MV-4-11 (cell line): ENCODE measurements around the gene ATP2A1.
"Not testable (repeated sequence)": the region's sequence is repeated elsewhere in the genome, so short reads cannot be mapped to it uniquely, and the experiment has no call there.

ENCODE experiments used
- DNase-seq: peaks from one replicate; lab custom pipeline; 2025; lab: John Stamatoyannopoulos, UW

The ATP2A1 gene

DNA sequence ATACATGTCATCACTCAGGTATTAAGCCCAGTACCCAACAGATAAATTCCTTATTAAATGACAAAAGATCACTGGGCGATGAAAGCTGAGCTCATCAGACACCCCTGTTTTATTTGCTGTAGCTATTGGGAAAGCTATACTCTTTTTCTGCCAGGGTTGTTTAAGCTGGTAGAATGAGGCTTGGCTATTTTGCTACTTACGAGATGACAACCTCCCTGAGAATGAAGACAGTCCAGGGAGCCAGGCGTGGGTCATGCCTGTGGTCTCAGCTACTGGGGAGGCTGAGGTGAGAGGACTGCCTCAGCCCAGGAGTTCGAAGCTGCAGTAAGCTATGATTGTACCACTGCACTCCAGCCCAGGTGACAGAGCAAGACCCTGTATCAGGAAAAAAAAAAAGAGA, 19.0 kb upstream of the ATP2A1 start:
- no peak for DNase-seq

GRCh38 chr16:28863929-28864793, 14.1 kb upstream of the ATP2A1 start:
- DNase-seq, result no peak

DNA sequence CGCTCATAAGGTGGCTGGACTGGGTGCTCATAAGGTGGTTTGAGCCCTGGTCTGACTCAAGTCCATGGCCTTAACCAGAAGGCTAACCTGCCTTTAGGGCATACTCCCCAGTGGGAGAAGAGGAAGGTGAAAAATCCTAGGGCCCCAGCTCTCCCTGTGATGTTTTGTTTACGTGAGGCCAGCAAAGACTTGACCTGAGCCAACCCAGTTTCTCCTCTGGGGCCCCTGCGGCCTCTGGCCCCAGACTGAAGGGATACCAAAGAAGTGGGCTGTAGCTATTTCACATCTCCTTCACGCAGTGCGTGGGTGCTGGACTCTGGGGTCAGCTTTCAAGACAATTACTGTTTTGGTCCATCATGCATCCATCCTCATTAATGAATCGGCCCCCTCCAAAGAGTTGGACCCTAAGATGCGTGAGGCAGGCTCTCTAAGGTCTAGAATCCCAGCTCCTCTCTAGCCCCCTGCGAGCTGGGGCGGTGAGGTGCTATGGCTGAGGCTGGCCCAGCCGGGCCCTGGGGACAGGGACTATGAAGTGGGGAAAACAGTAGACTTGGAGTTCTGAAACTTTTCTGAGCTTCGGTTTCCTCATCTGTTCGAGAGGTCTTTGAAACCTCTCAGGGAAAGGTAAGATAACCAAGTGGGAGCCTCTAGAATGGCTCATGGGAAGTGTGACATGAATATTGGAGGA, 13.1 kb upstream of the ATP2A1 start:
- no peak for DNase-seq

DNA sequence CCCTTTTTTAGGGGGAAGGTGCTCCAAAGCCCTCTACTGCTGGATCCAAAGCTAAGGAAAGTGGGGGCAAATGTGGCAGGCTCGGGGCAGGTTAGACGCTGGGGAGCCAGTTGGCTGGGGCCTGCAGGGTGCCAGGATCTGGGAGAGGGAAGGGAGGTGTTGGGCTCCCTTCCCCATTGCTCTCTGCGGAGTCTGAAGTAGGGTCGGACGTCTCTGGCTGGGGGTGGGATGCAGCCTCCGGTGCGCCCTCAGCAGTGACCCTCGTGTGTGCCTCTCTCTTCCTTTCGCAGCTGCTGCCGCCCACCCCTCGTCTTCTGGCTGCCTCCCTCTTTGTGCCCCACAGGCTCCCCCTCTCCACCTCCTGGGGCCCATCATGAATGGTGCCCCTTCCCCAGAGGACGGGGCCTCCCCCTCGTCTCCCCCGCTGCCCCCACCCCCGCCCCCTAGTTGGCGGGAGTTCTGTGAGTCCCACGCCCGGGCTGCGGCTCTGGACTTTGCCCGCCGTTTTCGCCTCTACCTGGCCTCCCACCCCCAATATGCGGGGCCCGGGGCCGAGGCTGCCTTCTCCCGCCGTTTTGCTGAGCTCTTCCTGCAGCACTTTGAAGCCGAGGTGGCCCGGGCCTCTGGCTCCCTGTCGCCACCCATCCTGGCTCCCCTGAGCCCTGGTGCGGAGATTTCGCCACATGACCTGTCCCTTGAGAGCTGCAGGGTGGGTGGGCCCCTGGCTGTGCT, 12.4 kb upstream of the ATP2A1 start:
- DNase-seq, result no peak

GRCh38 chr16:28866454-28866804, 11.9 kb upstream of the ATP2A1 start:
- no peak for DNase-seq

- DNase-seq, result no peak
Measured at GRCh38 chr16:28867241-28867640, 11.0 kb upstream of the ATP2A1 start.

- DNase-seq, result not testable (repeated sequence)
Measured at GRCh38 chr16:28867646-28868045, 10.6 kb upstream of the ATP2A1 start.

GRCh38 chr16:28869201-28869600, 9.1 kb upstream of the ATP2A1 start:
- no peak for DNase-seq

DNA sequence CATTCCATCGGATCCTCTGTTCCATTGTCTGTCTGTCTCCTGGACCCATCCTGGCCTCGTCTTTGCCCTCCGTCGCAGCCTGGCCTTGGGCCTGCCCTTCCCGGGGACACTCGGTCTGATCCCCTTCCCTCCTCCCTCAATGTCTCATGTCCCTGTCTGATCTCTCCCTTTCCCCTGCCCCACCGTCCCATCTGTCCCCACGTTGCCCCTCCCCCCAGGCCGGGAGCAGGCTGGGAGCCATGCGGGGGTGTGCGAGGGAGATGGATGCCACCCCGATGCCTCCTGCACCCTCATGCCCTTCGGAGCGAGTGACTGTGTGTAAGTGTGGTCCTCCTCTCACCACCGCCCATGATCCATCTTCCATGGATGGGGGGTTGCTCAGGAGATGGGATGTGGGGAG, 5.3 kb upstream of the ATP2A1 start:
- no peak for DNase-seq

DNA sequence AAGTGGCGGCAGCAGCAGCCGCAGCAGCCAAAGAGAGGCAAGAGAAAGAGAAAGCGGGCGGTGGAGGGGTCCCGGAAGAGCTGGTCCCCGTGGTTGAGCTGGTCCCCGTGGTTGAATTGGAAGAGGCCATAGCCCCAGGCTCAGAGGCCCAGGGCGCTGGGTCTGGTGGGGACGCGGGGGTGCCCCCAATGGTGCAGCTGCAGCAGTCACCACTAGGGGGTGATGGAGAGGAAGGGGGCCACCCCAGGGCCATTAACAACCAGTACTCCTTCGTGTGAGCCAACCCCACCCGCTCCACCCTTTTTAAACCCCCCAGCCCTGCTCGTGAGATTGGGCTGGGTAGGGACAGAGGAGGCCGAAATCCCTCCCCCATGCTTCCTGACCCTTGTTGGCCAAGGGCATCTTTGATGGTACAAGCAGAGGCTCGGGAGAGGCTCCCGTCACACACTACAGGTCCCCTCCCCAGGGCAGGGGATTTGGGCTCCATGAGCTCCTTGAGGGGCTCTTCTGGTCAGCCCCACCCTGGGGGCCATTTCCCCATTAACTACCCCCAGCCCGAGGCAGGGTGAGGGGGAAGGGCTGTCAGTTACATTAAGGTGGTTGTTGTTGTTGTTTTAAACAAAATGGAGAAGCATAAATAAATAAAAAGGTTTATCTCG, 4.6 kb upstream of the ATP2A1 start:
- DNase-seq, result peak; percentile 18

DNA sequence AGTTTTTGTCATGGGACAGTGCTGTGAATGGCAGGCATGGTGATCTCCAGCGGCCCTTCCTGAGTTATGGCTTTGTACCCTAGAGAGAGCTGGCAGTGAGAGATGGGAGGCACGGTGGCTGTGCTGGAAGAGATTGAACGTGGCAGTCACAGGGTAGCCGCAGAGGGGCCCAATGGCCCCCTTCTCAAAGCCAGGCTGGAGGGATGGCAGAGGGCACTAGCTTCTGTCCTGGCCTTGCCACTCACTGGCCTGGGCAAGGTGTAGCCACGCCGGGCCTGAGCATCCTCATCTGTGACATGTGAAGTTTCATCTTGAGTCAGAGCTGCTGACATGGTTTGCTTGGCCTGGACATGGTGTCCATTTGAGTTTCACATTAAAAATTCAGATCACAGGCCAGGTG, 3.9 kb upstream of the ATP2A1 start:
- no peak for DNase-seq

DNA sequence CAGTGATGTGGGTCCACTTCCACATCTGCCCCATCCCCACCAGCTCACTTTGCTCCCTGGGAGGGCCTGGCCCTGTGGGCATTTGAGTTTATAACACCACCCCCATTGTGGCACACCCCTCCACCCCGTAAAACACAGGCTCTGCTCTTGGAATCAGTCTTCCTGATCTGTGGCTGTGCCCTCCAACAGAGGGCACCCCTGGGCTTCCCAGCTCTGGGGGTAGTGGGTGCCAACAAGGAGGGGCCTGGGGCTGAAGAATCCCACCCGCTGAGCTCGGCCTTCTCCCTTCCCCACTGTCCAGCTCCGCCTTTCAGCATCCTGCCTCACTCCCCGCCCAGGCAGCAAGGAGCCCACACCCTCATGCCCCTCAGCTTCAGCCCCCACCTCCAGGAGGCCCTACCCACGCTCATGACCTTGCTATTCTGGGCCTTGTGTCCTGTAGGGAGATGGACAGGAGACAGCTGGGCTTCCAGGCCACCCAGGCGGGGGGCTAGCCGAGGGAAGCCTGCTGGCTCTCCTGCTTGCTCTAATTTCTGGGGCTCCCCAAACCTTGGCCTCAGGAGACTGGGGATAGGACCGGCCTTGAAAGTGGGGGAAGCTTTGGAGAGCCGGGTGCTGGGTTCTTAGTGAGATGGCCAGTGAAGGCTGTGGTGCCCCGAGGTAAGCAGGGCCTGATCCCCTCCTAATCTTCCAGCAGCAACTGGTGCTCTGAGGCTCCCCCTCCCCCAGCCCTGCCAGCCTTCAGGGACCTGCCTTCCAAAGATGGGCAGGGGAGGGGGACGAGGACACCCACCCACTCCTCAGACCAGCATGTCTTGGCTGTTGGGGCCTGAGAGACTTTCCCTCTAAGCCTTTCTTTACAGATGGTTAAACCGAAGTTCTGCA, 2.9 kb upstream of the ATP2A1 start:
- DNase-seq, result no peak

DNA sequence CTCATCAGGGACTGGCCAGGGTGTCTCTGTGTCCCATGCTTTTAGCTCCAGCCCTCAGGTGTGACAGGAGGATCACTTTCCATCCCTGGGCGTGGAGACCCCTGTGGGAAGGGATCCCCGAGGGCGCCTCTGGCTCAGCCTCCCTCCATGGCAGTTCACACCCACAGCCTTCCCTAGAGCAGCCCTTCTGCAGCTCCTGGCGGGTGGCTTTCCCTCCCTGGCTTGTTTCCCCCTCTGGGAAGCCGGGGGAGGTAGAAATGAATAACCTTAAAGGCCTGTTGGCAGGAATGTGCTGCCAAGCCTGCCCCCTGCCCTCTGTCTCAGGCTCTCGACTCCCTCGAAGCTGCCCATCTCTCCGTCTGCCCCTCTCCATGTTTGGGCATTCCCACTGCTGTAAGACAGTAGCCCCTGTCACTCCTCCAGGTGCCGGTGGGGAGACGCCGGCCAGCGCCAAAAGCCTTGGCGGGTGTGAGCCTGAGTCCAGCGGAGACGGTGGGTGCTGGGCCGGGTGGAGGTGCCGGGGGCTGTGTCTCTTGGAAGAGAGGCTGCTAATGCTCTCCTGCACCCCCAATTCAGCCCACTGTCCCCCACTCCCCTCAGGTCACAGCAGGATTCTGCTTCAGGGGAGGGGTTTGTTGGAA, 2.1 kb upstream of the ATP2A1 start:
- no peak for DNase-seq

- DNase-seq, result peak; percentile 57
Measured at GRCh38 chr16:28876973-28877654, 1.2 kb upstream of the ATP2A1 start.

DNA sequence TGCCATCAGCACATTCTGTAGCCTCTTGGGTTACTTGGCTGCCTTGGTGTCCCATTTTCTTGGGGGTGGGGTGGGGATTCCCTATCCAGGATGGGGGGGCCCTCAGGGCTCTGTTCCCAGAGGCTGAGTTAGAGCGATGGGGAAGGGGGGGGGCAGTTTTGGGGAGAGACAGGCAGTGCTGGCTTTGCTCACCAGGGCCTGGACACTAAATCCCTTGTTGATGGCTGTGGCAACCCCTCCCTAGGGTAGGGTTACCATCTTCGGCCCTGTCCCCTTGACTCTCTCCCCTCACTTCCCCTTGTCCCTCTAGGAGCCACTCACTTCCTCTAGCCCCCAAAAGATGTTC, 660 bp upstream of the ATP2A1 start:
- no peak for DNase-seq

DNA sequence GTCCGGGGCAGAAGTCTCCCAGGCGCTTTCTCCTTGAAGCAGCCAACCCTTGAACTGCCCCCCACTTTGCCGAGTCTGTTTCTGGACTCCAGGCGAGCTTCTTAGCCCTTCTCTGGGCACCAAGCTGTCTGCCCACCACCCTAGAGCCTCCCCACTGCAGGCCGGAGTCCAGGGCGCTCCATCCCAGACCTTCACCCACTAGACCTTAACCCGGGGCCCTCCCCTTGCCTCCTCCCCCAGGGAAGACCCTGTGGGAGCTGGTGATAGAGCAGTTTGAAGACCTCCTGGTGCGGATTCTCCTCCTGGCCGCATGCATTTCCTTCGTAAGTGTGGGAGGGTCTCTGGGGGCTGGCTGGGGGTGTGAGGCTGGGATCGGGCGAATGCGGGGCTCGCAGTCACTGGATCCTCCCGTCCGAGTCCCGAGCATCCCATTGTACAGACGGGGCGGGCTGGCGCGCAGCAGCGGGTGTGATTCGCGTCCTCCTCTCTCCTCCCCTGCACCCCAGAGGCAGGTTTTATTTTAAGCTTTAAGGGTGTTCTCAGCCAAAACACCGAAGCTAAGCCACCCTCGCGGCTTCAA, 1.1 kb downstream of the ATP2A1 start:
- no peak for DNase-seq

- peak; percentile 80 for DNase-seq
Measured at GRCh38 chr16:28879841-28880588, 1.7 kb downstream of the ATP2A1 start.

DNA sequence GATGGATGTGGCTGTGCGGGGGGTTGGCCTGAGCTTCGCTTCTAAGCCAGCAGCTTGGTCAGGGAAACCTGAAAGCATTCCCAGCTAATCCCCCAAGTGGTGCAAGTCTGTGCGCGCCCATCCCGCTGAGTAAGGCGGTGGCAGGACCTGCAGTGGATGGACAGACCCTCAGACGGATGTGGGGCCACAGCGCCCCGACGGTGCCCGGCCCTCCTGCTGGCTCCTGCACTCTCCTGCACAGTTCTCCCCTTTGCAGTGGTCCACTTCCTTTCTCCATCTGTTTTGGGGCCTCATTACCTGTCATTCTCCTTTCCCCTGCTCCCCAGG, 2.3 kb downstream of the ATP2A1 start:
- DNase-seq, result no peak

- no peak for DNase-seq
Measured at GRCh38 chr16:28880955-28881354, 2.7 kb downstream of the ATP2A1 start.
